GM12864 (cell line): ENCODE data around the gene CWH43.
"Not testable (repeated sequence)": the region's sequence is repeated elsewhere in the genome, so short reads cannot be mapped to it uniquely, and the experiment has no call there.

Source experiments
- DNase-seq: peaks from one replicate; pipeline ENCODE4 v3.0.0-alpha.2; 2011; ENCODE audit warnings: low read depth
- H3K4me3 ChIP-seq: 2 replicates; pipeline ENCODE4 v1.5.1; 2011; ENCODE audit warnings: mild to moderate bottlenecking, low read depth, low read length, control low read depth
- TF ChIP-seq, protein P1 (sequence below): IDR thresholded peaks from 2 replicates; pipeline ENCODE4 v1.5.1; 2011; ENCODE audit warnings: low read depth, mild to moderate bottlenecking, moderate library complexity, low read length, control low read depth, inconsistent platforms; ENCODE audit errors: missing control alignments

CWH43 gene

DNA sequence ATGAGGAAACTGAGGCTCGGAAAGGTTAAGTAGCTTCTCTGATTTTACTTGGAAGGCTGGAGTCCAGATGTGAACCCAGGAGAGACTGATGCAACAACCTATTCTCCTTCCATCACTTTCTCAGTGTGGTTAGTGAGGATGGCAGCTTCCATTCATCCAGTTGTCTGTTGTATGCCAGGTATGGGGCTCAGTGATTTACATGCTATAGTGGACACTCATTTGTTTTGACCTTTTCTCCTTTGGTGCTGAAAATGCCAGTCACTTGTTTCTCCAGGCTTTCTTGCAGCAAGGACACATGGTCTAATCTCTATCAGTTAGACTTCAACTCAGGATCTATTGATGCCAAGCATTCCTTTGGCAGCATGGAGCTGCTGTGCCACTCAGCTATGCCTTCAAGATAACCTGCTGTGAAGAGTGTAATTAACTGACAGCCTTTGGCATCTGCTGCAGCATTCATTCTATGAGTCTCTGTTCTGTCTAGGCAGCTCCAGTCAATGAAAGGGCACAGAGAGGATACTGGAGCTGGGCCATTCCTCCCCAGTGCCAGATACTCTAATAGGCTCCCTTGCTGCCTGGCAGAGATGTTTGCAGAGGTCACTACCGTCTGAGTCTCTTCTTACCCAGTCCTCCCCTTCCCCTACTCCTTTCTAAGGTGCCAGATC is 11.0 kb upstream of the CWH43 start:
- H3K4me3 ChIP-seq: no peak overlapping the region
- TF ChIP-seq, protein P1, sequence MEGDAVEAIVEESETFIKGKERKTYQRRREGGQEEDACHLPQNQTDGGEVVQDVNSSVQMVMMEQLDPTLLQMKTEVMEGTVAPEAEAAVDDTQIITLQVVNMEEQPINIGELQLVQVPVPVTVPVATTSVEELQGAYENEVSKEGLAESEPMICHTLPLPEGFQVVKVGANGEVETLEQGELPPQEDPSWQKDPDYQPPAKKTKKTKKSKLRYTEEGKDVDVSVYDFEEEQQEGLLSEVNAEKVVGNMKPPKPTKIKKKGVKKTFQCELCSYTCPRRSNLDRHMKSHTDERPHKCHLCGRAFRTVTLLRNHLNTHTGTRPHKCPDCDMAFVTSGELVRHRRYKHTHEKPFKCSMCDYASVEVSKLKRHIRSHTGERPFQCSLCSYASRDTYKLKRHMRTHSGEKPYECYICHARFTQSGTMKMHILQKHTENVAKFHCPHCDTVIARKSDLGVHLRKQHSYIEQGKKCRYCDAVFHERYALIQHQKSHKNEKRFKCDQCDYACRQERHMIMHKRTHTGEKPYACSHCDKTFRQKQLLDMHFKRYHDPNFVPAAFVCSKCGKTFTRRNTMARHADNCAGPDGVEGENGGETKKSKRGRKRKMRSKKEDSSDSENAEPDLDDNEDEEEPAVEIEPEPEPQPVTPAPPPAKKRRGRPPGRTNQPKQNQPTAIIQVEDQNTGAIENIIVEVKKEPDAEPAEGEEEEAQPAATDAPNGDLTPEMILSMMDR: no peak
- DNase-seq: no peak

DNA sequence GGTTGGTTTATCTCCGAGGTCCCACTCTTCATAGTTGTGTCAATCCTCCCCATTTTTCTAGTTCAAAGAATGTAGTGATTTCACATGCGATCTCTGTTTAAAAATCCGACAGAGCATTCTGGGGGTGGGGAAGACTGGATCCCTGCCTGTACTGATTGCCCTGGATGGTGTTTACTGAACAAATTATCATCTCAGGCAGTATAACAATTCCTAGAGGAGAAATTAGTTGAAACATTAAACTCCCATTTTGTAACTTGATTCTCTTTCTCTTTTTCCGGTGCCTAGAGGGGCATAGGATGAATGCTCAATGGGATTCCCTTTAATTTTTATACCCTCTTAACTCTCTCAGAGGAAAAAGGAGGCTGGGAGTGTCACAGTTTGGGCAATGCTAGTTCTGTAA is 10.0 kb upstream of the CWH43 start:
- DNase-seq: no peak
- H3K4me3 ChIP-seq: no peak overlapping the region
- TF ChIP-seq, protein P1: no peak

DNA sequence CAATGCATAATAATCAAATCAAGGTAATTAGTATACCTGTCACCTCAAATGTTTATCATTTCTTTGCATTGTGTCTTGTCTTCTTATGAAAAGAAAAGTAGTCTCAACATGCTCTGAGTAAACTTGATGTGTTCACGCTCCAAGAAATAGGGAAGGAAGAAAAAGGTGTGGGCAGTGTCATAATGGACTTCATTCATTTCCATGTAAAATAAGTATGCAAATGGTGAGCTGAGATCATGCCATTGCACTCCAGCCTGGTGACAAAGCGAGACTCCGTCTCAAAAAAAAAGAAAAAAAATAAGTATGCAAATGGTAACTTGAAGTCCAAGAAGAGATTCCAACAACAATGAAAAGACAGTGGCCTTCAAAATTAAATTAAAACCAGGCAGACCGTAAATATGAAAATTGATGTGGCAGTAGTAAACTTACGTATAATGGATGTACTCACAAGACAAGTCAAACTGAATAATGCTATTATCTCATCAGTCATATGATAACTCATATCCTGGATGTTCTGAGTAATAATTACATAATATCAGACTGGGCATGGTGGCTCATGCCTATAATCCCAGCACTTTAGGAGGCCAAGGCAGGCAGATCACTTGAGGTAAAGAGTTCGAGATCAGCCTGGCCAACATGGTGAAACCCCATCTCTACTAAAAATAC is 6.0 kb upstream of the CWH43 start:
- TF ChIP-seq, protein P1: no peak
- no peak for DNase-seq
- no peak overlapping the region for H3K4me3 ChIP-seq

DNA sequence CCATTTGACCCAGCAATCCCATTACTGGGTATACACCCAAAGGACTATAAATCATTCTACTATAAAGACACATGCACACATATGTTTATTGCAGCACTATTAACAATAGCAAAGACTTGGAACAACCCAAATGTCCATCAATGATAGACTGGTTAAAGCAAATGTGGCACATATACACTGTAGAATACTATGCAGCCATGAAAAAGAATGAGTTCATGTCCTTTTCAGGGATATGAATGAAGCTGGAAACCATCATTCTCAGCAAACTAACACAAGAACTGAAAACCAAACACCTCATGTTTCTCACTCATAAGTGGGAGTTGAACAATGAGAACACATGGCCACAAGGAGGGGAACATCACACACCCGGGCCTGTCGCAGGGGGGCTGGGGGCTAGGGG is 2.1 kb upstream of the CWH43 start:
- DNase-seq, H3K4me3 ChIP-seq: not testable (repeated sequence)

DNA sequence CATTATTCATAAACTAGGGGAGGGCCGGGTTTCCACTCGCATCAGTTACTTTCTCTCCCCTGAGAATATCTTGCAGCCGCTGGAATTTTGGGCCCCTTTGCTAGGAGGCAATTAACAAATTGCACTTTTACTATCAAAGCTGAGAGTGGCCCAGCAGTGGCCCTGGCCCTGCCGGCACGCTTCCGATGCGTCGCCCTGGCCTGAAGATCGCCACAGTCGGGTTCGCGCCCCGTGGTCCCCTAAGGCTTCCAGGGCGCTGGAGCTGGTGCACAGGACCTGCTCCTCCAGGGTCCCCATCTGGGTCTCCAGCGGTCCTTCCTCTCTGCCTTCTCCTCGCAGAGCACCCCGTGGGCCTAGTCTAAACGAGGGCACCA is 486 bp upstream of the CWH43 start:
- no peak for DNase-seq
- H3K4me3 ChIP-seq: no peak overlapping the region
- TF ChIP-seq, protein P1: no peak

DNA sequence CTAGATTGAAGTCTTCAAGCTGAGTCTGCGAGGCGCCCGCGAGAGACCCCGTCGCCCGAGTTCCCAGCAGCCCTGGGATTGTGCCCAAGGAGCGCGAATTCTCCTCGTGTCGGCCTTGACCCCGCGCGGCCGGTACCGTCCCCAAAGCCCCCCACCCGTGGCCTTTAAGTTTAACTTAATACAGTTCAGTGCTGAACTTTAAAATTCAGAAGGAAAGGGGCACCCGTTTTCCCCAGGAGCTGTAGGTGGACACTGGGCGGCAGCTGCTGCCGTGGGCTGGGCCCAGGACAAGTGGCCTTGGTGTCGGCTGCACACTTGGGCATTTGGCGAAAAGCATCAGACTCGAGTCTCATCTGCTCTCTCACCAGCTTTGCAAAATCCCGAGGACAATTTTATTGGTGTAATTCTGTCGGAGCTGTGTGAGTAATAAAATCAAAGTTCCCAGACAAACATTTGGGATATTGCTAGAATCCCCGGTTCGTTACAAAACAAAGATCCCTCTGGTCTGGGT is 634 bp downstream of the CWH43 start:
- DNase-seq: no peak
- H3K4me3 ChIP-seq: no peak overlapping the region
- TF ChIP-seq, protein P1: no peak

DNA sequence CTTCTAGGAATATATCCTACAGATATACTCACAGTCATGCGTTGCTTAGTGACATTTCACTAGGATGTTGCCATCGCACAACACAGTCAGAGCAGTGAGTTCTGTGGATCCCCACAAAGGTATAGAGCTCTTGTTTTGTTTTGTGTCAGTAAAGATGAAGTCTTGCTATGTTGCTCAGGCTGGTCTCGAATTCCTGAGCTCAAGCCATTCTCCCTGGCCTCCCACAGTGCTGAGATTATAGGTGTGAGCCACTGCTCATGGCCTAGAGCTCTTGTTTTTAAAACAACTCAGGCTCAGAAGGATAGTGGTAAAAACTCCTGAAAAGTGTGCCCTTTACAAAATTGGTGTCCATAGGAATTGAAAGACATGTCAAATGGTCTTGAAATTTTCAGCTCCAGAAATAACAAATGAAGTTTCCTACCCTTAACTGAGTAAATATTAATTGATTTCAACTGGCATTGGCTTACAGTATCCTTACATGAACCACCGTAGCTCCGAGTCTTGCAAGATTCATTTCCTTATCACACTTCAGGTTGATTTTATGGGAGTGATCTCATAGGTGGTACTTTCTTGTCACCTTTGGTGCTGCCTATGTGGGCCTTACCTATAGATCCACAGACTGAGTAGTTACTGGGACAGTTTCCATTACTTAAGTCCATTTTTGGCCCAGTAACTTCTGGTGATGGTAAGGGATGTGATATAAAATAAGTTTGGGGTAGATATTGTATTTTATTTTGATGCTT is 3.6 kb downstream of the CWH43 start:
- no peak overlapping the region for H3K4me3 ChIP-seq
- TF ChIP-seq, protein P1: no peak
- DNase-seq: no peak
